ENCODE data around the gene MOB3A.
"Not testable (repeated sequence)": the region's sequence is repeated elsewhere in the genome, so short reads cannot be mapped to it uniquely, and the experiment has no call there.

The MOB3A gene

DNA sequence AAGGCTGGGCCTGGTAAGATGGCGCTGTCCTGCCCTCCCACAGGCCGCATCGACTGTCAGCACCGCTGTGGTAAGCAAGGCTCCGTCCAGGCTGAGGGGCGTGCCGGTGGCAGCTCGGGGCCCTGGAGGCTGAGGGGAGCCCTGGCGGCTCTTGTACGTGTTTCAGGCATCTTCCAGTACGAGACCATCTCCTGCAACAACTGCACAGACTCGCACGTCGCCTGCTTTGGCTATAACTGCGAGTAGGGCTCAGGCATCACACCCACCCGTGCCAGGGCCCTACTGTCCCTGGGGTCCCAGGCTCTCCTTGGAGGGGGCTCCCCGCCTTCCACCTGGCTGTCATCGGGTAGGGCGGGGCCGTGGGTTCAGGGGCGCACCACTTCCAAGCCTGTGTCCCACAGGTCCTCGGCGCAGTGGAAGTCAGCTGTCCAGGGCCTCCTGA is 1.8 kb upstream of the MOB3A start:
- no peak for DNase-seq (ENCODE audit: low read depth)
- H3K4me3 ChIP-seq (ENCODE audit: low read length): no peak overlapping the region
- TF ChIP-seq, protein P1, sequence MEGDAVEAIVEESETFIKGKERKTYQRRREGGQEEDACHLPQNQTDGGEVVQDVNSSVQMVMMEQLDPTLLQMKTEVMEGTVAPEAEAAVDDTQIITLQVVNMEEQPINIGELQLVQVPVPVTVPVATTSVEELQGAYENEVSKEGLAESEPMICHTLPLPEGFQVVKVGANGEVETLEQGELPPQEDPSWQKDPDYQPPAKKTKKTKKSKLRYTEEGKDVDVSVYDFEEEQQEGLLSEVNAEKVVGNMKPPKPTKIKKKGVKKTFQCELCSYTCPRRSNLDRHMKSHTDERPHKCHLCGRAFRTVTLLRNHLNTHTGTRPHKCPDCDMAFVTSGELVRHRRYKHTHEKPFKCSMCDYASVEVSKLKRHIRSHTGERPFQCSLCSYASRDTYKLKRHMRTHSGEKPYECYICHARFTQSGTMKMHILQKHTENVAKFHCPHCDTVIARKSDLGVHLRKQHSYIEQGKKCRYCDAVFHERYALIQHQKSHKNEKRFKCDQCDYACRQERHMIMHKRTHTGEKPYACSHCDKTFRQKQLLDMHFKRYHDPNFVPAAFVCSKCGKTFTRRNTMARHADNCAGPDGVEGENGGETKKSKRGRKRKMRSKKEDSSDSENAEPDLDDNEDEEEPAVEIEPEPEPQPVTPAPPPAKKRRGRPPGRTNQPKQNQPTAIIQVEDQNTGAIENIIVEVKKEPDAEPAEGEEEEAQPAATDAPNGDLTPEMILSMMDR (conservative IDR thresholded peaks at IDR 0.05; ENCODE audit: low read depth, low read length): no peak

DNA sequence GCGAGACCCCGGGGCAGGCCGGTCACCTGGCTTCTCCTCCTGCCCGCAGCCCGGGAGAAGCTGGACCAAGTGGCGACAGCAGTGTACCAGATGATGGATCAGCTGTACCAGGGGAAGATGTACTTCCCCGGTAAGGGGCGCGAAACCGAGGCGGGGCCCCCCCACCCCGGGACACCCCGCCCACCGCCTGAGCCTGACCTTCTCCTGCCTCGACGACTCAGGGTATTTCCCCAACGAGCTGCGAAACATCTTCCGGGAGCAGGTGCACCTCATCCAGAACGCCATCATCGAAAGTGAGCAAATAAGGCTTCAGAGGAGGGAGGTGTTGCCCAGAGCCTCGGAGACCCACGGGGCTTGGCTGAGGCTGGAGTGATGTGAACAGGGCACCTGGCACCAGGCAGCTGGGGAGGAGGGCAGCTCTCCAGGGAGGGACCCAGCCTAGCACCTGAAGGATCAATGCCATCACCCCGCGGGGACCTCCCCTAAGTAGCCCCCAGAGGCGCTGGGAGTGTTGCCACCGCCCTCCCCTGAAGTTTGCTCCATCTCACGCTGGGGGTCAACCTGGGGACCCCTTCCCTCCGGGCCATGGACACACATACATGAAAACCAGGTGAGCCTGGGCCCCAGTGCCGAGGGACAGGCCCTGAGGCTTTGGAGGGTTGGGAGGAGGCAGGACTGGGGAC is 1.2 kb upstream of the MOB3A start:
- peak overlapping the region; percentile 51 for H3K4me3 ChIP-seq (ENCODE audit: low read length)
- TF ChIP-seq, protein P1 (conservative IDR thresholded peaks at IDR 0.05; ENCODE audit: low read depth, low read length): no peak
- DNase-seq (ENCODE audit: low read depth): no peak

DNA sequence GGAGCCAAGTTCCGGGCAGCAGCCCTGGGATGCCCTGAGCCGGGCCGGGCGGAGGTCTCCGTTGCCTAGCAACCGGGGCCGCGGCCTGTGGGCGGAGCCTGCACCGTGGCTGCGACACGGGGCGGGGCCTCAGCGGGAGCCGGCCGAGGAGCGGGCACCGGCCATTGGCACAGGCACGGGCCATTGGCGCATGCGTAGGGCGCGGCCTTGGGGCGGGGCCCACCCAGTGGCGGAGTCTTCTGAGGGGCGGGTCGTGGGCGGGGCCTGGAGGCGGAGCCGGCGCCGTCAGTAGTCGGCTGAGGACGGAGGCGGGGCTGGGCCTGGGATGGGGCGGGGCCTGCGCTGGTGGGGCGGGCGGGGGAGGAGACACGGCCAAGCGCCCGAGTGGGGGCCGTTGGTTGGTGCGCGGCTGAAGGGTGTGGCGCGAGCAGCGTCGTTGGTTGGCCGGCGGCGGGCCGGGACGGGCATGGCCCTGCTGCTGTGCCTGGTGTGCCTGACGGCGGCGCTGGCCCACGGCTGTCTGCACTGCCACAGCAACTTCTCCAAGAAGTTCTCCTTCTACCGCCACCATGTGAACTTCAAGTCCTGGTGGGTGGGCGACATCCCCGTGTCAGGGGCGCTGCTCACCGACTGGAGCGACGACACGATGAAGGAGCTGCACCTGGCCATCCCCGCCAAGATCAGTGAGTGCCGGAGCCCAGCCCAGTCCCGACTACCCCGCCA is 515 bp upstream of the MOB3A start, which contains the start of gene IZUMO4:
TSS of gene IZUMO4 (plus strand) at position 436 of the 723 bp plus-strand sequence. CDS start at position 467, 31 bp downstream.
- peak within 1 kb of the TSS; percentile 63 for H3K4me3 ChIP-seq (ENCODE audit: low read length)
- TF ChIP-seq, protein P1 (conservative IDR thresholded peaks at IDR 0.05; ENCODE audit: low read depth, low read length): peak; percentile 47

DNA sequence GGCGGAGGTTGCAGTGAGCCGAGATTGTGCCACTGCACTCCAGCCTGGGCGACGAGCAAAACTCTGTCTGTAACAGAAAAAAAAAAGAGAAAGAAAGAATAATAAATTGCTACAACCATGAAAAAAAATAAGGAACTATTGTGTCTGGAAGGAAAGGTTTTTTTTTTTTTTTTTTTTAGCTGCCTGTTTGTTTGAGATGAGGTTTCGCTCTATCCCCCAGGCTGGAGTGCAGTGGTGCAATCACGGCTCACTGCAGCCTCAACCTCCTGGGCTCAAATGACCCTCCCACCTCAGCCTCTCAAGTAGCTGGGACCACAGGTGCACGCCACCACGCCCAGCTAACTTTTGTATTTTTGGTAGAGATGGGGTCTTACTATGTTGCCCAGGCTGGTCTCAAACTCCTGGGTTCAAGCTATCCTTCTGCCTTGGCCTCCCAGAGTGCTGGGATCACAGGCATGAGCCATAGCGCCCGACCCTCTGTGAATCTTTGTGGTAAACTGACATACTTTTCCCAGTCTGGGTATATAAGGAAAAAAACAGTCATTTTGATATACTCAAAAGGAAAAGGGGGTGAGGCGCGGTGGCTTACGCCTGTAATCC is 4.1 kb downstream of the MOB3A start:
- DNase-seq (ENCODE audit: low read depth); H3K4me3 ChIP-seq (ENCODE audit: low read length): not testable (repeated sequence)

More for the DNA sequence above, 515 bp upstream of the MOB3A start, which contains the start of gene IZUMO4:
- DNase-seq (ENCODE audit: low read depth): peak; percentile 83

DNA sequence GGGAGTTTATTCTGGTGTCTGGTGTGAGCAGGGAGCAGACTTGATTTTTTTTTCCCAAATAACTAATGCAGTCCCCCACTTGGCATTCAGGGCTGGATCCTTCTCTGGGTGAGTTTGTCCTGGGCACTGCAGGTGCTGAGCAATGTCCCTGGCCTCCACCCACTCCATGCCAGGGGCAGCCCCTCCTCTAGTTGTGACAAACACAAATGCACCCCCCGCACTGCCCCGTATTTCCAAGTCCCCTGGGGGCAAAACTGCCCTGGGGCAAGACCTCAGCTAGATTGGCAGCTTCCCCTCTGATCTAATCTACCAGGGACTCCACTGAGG is 6.4 kb downstream of the MOB3A start:
- TF ChIP-seq, protein P1 (conservative IDR thresholded peaks at IDR 0.05; ENCODE audit: low read depth, low read length): no peak
- no peak for DNase-seq (ENCODE audit: low read depth)
- no peak overlapping the region for H3K4me3 ChIP-seq (ENCODE audit: low read length)

DNA sequence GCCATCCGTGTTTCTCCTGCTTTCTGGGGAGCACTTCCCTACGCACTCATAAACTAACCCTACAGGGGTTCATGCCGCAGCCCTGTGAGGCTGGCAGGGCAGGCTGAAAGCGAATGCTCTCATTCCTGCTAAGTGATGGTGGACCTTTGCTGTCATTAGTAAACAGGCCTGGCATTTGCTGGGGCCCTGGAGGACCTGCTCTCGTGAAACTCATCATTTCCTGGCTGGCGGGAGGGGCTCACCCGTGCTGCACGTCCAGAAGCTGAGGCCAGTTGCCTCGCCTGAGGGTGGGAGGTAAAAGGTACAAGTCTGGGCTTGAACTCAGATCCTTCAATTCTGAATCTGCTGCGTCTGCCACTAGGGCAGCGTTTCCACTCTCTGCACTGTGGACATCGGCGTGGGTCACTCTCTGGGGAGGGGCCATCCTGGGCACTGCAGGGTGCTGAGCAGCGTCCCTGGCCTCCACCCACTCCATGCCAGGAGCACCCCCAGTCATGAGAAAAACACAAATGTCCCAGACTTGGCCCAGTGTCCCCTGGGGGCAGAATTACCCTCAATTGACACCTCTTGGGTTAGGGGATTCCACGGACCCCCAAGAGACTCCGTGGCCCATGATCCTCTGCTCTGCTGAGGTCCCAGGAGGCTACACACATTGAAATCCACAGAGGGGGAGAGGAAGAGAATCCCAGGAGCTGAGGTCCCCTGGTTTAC is 7.0 kb downstream of the MOB3A start:
- no peak for DNase-seq (ENCODE audit: low read depth)
- TF ChIP-seq, protein P1 (conservative IDR thresholded peaks at IDR 0.05; ENCODE audit: low read depth, low read length): no peak
- no peak overlapping the region for H3K4me3 ChIP-seq (ENCODE audit: low read length)

DNA sequence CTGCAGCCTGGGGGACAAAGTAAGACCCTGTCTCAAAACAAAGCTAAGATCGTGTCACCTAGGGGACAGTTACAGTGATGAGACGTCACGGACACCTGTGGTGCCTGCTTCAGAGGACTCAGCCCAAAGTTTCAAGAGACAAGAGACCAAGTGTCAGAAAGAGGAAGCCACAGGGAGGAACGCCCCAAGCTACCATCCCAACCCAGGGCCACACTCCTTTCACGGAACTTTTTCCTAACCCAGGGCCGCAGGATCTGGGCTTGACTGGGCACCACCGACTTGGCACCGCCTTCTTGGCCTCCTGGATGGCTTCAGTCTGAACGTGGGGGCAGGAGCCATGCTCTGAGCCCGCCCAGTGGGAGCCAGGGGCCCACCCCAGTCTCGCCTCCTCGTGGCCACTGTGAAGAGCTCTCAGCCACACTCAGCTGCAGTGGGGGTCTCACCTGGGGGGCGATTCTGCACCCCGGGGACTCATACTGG is 8.5 kb downstream of the MOB3A start:
- no peak overlapping the region for H3K4me3 ChIP-seq (ENCODE audit: low read length)
- TF ChIP-seq, protein P1 (conservative IDR thresholded peaks at IDR 0.05; ENCODE audit: low read depth, low read length): no peak
- no peak for DNase-seq (ENCODE audit: low read depth)

DNA sequence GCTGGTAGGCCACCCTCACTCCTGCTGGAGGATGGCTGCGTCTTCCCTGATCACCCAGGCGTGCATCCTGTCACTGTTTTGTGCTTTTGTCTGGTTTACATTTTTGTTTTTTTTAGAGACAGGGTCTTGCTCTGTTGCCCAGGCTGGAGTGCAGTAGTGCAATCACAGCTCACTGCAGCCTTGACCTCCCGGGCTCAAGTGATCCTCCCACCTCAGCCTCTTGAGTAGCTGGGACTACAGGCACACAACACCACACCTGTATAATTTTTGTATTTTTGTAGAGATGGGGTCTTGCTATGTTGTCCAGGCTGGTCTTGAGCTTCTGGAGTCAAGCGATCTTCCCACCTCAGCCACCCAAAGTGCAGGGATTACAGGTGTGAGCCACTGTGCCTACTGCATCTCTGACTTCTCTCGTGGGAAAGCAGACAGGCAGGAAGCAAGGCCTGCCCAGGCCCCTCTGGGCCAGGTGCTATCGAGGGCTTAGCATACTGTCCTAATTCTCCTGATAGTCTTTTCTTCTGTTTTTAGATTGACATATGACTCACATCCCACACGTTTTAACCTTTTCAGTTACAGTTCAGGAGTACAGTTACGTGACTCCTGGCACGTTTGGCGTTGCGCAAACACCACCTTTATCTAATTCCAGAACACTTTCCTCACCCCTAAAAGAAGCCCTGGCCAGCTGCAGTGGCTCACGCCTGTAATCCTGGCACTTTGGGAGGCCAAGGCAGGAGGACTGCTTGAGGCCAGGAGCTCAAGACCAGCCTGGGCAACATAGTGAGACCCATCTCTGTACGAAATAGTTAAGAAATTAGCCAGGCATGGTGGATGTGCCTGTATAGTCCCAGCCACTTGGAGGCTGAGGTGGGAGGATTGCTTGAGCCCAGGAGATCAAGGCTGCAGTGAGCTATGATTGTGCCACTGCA is 9.2 kb downstream of the MOB3A start:
- DNase-seq (ENCODE audit: low read depth); H3K4me3 ChIP-seq (ENCODE audit: low read length): not testable (repeated sequence)
